ENCODE results near the gene SSBP3.
A peak's percentile ranks its signal among the peaks of the same experiment; 100 is the strongest.

The SSBP3 gene

GRCh38 chr1:54199765-54200518 lies 206.3 kb downstream of the SSBP3 start, which contains the start of the genes CYB5RL and MRPL37:
Gene CYB5RL, minus strand, starts transcription at chr1:54200030. Its CDS starts 4,414 bp downstream, at chr1:54195616.
Gene MRPL37, plus strand, starts transcription at chr1:54200167. Its CDS starts 77 bp downstream, at chr1:54200244.
- FAIRE-seq, result peak; percentile 97
- DNase-seq (ENCODE audit: insufficient read length, low spot score), result peak; percentile 94

- FAIRE-seq (peak; percentile 37), DNase-seq (ENCODE audit: insufficient read length, low spot score) (peak; percentile 13)
These were observed 206.9 kb downstream of the SSBP3 start for GRCh38 chr1:54199151-54199764.

GRCh38 chr1:54193453-54193852 lies 212.7 kb downstream of the SSBP3 start:
- DNase-seq (ENCODE audit: insufficient read length, low spot score) (no peak), FAIRE-seq (no peak)

- DNase-seq (ENCODE audit: insufficient read length, low spot score), result no peak
- FAIRE-seq, result no peak
These were observed 214.7 kb downstream of the SSBP3 start for GRCh38 chr1:54191525-54191924.

- FAIRE-seq (no peak), DNase-seq (ENCODE audit: insufficient read length, low spot score) (no peak)
These were observed 215.7 kb downstream of the SSBP3 start for GRCh38 chr1:54190526-54190925.

GRCh38 chr1:54188291-54188690 lies 217.9 kb downstream of the SSBP3 start:
- FAIRE-seq (no peak), DNase-seq (ENCODE audit: insufficient read length, low spot score) (no peak)

- FAIRE-seq, result no peak
- DNase-seq (ENCODE audit: insufficient read length, low spot score), result no peak
These were observed 220.1 kb downstream of the SSBP3 start for GRCh38 chr1:54186056-54186455.

- DNase-seq (ENCODE audit: insufficient read length, low spot score) (no peak), FAIRE-seq (no peak)
These were observed 225.4 kb downstream of the SSBP3 start for GRCh38 chr1:54180701-54181360.

GRCh38 chr1:54178296-54179070 lies 227.7 kb downstream of the SSBP3 start:
- DNase-seq (ENCODE audit: insufficient read length, low spot score) (no peak), FAIRE-seq (no peak)

GRCh38 chr1:54177726-54178125 lies 228.5 kb downstream of the SSBP3 start:
- no peak for DNase-seq (ENCODE audit: insufficient read length, low spot score)

GRCh38 chr1:54176621-54177327 lies 229.4 kb downstream of the SSBP3 start:
- no peak for FAIRE-seq
- DNase-seq (ENCODE audit: insufficient read length, low spot score), result no peak

More at GRCh38 chr1:54177726-54178125, 228.5 kb downstream of the SSBP3 start:
- no peak for FAIRE-seq
